Hematopoietic multipotent progenitor cell treated with erythropoietin and hydrocortisone succinate and interleukin-3 and kit ligand, for 6 days (in vitro differentiated cells): ENCODE measurements around the gene MLLT10.

Experiments
- DNase-seq: peaks from one replicate; pipeline ENCODE4 v3.0.0-alpha.2; 2015

Gene MLLT10

GRCh38 chr10:21517134-21518031 is 16.6 kb upstream of the MLLT10 start:
- no peak for DNase-seq

- peak; percentile 58 for DNase-seq
These were observed 15.8 kb upstream of the MLLT10 start for GRCh38 chr10:21518149-21518640.

- no peak for DNase-seq
These were observed 15.2 kb upstream of the MLLT10 start for GRCh38 chr10:21518641-21519396.

- no peak for DNase-seq
These were observed 14.6 kb upstream of the MLLT10 start for GRCh38 chr10:21519397-21519933.

GRCh38 chr10:21519941-21520436 is 14.0 kb upstream of the MLLT10 start:
- no peak for DNase-seq

GRCh38 chr10:21520509-21520908 is 13.5 kb upstream of the MLLT10 start:
- no peak for DNase-seq

- no peak for DNase-seq
These were observed 13.1 kb upstream of the MLLT10 start for GRCh38 chr10:21520949-21521348.

GRCh38 chr10:21521751-21522533 is 12.1 kb upstream of the MLLT10 start:
- no peak for DNase-seq

GRCh38 chr10:21522631-21523406 is 11.2 kb upstream of the MLLT10 start:
- no peak for DNase-seq

- DNase-seq, result peak; percentile 38
These were observed 10.4 kb upstream of the MLLT10 start for GRCh38 chr10:21523557-21524008.

GRCh38 chr10:21524131-21524525 is 9.9 kb upstream of the MLLT10 start:
- DNase-seq, result no peak

- peak; percentile 68 for DNase-seq
These were observed 9.3 kb upstream of the MLLT10 start for GRCh38 chr10:21524526-21525366.

GRCh38 chr10:21525367-21526187 is 8.5 kb upstream of the MLLT10 start, which contains the start of gene SKIDA1:
TSS of gene SKIDA1 (minus strand) at chr10:21525682. CDS start at chr10:21517822, 7,860 bp downstream.
- peak; percentile 91 for DNase-seq

- peak; percentile 88 for DNase-seq
These were observed 7.7 kb upstream of the MLLT10 start for GRCh38 chr10:21526188-21526859.

- DNase-seq, result peak; percentile 77
These were observed 7.0 kb upstream of the MLLT10 start for GRCh38 chr10:21526860-21527597.

GRCh38 chr10:21527598-21528235 is 6.3 kb upstream of the MLLT10 start:
- DNase-seq, result peak; percentile 67

- peak; percentile 28 for DNase-seq
These were observed 5.6 kb upstream of the MLLT10 start for GRCh38 chr10:21528236-21529031.
